ENCODE results near the gene HSF2BP.

HSF2BP gene

DNA sequence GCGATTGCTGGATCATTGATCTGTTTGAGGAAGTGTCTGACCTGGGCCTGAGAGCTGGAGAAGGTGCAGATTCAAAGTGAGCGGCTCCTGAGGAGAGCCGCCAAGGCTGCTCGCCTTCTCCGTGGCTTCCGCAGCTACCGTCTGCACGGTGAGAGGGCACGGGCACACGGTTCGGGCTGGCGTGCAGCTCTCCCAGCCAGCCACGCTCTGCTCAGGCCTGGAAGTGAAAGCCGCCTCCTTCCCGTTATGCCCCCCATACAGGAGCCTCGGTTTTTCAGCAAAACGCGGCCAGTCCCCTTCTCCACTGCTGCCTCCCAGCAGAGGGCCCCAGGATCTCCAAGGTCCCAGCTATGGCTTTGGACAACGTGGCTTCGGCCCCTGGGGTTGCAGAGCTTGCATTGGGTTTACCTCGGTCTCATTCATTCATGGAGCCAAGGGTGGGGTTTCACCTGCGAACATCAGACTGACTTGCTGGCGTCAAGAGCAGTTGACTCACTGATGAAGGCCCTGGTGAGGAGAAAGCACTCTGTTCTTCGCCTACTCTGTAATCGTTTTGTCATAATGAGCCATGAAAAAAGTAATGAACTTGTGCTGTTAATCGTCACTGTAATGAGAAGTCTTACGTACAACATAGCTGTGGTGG is 35.3 kb upstream of the HSF2BP start:
- peaks cover 48% of the 10 kb centered on the region for H3K36me3 ChIP-seq (ENCODE audit: control insufficient read depth, low read depth, low read length)
- no peak overlapping the region for H3K9ac ChIP-seq (ENCODE audit: low read length)
- no peak overlapping the region for H3K27ac ChIP-seq (ENCODE audit: low read length)
- H3K4me3 ChIP-seq (ENCODE audit: low read length) = no peak overlapping the region
- H3K27me3 ChIP-seq (ENCODE audit: control insufficient read depth, insufficient read depth, low read length) = no peaks in the 10 kb centered on the region
- no peaks in the 10 kb centered on the region for H3K9me3 ChIP-seq (ENCODE audit: control insufficient read depth, low read depth, low read length)
- no peaks in the 10 kb centered on the region for H3K4me1 ChIP-seq (ENCODE audit: control insufficient read depth, low read depth, low read length)

DNA sequence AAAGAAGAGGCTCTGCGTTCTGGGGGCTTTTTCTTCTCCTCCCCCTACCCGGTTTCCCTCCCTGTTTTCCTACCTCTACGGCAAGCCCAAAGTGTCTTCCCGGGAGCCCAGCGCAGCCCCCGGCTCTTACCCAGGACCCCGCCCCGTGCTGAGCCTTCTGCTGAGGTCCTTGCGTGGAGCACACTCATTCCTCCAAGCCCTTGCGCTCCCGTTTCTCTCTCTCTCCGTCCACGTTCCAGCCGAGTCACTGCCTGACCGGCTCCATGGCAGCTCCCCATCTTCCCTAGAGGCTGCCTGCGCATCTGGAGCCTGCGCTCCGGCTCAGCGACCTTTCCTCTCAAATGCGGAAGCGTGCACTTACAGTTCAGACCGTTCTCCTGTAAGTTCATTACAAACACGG is 34.7 kb upstream of the HSF2BP start:
- no peaks in the 10 kb centered on the region for H3K9me3 ChIP-seq (ENCODE audit: control insufficient read depth, low read depth, low read length)
- no peaks in the 10 kb centered on the region for H3K4me1 ChIP-seq (ENCODE audit: control insufficient read depth, low read depth, low read length)
- H3K27ac ChIP-seq (ENCODE audit: low read length) = no peak overlapping the region
- H3K36me3 ChIP-seq (ENCODE audit: control insufficient read depth, low read depth, low read length) = peaks cover 53% of the 10 kb centered on the region
- no peak overlapping the region for H3K4me3 ChIP-seq (ENCODE audit: low read length)
- H3K27me3 ChIP-seq (ENCODE audit: control insufficient read depth, insufficient read depth, low read length) = no peaks in the 10 kb centered on the region
- H3K9ac ChIP-seq (ENCODE audit: low read length) = no peak overlapping the region

DNA sequence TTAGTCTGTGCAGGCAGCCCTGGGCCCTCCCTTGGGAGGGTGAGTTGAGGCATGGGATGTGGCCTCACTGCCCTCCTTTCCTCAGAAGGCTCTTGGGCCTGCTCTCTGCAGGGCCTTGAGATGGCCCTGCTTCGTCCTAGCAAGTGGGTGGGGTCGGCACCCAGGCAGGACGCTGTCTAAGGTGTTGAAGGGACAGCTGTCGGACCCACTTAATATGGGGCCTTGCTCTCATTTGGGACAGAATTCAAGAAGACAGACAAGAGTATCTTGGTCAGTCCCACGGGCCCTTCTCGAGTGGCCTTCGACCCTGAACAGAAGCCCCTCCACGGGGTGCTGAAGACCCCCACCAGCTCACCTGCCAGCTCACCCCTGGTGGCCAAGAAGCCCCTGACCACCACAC is 33.7 kb upstream of the HSF2BP start:
- Histone ChIP-seq H3K4me3 (ENCODE audit: low read length) (no peak overlapping the region), H3K4me1 (ENCODE audit: control insufficient read depth, low read depth, low read length) (no peaks in the 10 kb centered on the region), H3K9ac (ENCODE audit: low read length) (no peak overlapping the region), H3K9me3 (ENCODE audit: control insufficient read depth, low read depth, low read length) (no peaks in the 10 kb centered on the region), H3K36me3 (ENCODE audit: control insufficient read depth, low read depth, low read length) (peaks cover 63% of the 10 kb centered on the region), H3K27ac (ENCODE audit: low read length) (no peak overlapping the region), H3K27me3 (ENCODE audit: control insufficient read depth, insufficient read depth, low read length) (no peaks in the 10 kb centered on the region)

DNA sequence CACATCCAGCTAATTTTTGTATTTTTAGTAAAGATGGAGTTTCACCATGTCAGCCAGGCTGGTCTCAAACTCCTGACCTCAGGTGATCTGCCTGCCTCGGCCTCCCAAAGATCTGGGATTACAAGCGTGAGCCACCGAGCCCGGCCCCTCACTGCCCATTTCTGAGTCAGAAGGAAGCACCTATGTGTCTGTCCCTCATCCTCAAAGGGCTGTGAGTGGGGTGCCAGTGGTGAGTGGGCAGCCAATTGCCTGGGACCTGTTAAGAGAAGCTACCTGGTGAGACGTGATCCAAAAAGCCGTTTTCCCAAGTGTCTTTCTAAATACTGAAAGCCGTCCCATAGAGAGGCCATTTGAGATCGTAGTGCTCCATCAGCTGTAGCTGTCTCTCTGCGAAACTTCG is 32.5 kb upstream of the HSF2BP start:
- peaks cover 74% of the 10 kb centered on the region for H3K36me3 ChIP-seq (ENCODE audit: control insufficient read depth, low read depth, low read length)
- H3K9me3 ChIP-seq (ENCODE audit: control insufficient read depth, low read depth, low read length) = no peaks in the 10 kb centered on the region
- H3K27me3 ChIP-seq (ENCODE audit: control insufficient read depth, insufficient read depth, low read length) = no peaks in the 10 kb centered on the region
- H3K9ac ChIP-seq (ENCODE audit: low read length) = no peak overlapping the region
- no peak overlapping the region for H3K27ac ChIP-seq (ENCODE audit: low read length)
- no peaks in the 10 kb centered on the region for H3K4me1 ChIP-seq (ENCODE audit: control insufficient read depth, low read depth, low read length)
- no peak overlapping the region for H3K4me3 ChIP-seq (ENCODE audit: low read length)

DNA sequence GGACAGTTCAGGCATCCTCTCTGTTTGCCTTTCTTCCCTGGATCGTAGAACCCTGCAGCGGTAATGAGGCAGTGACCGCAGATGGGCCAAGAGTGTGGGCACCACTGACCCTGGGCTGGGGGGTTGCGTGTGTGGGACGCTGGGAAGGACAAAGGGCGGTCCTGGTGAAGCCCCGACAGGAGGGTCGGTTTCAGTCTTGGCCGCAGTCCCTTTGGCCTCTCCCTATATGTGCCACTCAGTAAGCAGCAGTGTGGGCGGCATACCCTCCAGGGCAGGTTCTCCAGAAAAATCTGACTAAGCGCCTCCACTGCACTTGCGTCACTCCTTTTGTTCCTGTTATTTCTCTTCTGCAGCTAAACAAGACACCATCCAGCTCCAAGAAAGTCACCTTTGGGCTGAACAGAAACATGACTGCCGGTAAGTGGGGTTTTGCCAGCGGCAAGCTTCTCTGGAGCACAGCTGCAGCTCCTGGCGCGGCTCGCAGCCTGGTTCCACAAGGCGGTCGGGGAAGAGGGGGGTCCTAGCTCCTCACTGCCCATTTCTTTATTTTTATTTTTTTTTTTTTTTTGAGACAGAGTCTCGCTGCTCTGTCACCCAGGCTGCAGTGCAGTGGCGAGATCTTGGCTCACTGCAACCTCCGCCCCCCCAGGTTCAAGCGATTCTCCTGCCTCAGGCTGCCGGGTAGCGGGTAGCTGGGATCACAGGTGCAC is 32.0 kb upstream of the HSF2BP start:
- peaks cover 80% of the 10 kb centered on the region for H3K36me3 ChIP-seq (ENCODE audit: control insufficient read depth, low read depth, low read length)
- H3K27me3 ChIP-seq (ENCODE audit: control insufficient read depth, insufficient read depth, low read length) = no peaks in the 10 kb centered on the region
- H3K9ac ChIP-seq (ENCODE audit: low read length) = no peak overlapping the region
- no peaks in the 10 kb centered on the region for H3K4me1 ChIP-seq (ENCODE audit: control insufficient read depth, low read depth, low read length)
- H3K9me3 ChIP-seq (ENCODE audit: control insufficient read depth, low read depth, low read length) = no peaks in the 10 kb centered on the region
- no peak overlapping the region for H3K4me3 ChIP-seq (ENCODE audit: low read length)
- no peak overlapping the region for H3K27ac ChIP-seq (ENCODE audit: low read length)

DNA sequence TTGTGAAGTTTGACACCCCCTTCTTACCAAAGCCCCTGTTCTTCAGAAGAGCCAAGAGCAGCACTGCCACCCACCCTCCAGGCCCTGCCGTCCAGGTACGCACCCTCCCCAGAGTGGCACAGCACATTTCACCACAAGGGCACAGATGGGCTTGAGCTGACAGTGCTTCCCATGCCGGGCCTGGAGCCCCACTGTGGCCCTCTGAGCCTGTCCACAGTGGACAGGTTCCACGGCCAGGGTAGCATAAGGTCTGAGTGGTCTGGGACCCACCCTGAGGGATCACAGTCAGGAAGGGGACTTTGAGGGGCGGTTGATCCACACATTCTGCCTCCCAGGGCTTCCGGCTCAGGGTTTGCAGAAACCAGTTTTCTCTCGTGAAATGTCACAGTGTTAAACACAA is 31.1 kb upstream of the HSF2BP start:
- Histone ChIP-seq H3K9me3 (ENCODE audit: control insufficient read depth, low read depth, low read length) (no peaks in the 10 kb centered on the region), H3K4me1 (ENCODE audit: control insufficient read depth, low read depth, low read length) (no peaks in the 10 kb centered on the region), H3K36me3 (ENCODE audit: control insufficient read depth, low read depth, low read length) (peaks cover 88% of the 10 kb centered on the region), H3K4me3 (ENCODE audit: low read length) (no peak overlapping the region), H3K27me3 (ENCODE audit: control insufficient read depth, insufficient read depth, low read length) (no peaks in the 10 kb centered on the region), H3K27ac (ENCODE audit: low read length) (no peak overlapping the region), H3K9ac (ENCODE audit: low read length) (no peak overlapping the region)

DNA sequence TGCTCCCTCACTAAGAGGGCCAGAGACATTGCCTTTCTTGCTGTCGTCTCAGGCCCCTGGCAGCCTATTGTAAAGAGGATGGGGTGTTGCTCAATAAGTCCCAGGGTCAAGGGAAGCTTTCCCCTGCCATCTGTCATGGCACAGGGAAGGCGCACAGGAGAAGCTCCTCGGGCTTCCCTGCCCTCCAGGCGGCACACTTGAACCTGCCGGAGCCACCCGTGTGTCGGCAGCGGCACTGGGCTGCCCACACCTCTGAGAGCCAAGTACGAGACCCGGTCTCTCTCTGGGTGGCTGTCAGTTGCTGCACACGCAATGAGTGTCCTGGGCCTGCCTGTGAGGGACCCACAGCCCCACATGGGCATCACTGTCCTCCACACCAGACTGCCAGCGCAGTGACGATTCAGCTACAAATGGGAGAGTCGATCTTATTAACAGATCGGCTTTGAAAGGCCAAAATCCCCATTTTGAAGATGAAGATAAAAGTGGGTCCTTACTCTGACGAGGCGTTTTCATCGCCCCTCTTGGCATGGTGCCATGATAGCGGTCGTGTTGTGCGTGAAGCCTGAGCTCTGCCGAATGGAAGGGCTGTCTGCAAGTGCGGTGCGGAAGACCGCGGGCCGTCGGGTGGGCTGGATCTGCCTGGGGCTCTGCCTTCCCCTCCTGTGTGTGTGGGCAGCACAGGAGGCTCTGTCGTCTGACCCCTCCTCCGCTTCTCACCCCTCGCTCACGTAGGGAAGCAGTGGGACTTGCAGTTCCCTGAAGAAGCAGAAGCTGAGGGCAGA is 30.5 kb upstream of the HSF2BP start:
- Histone ChIP-seq H3K9ac (ENCODE audit: low read length) (no peak overlapping the region), H3K36me3 (ENCODE audit: control insufficient read depth, low read depth, low read length) (peaks cover 92% of the 10 kb centered on the region), H3K9me3 (ENCODE audit: control insufficient read depth, low read depth, low read length) (no peaks in the 10 kb centered on the region), H3K4me1 (ENCODE audit: control insufficient read depth, low read depth, low read length) (no peaks in the 10 kb centered on the region), H3K4me3 (ENCODE audit: low read length) (no peak overlapping the region), H3K27ac (ENCODE audit: low read length) (no peak overlapping the region), H3K27me3 (ENCODE audit: control insufficient read depth, insufficient read depth, low read length) (no peaks in the 10 kb centered on the region)

DNA sequence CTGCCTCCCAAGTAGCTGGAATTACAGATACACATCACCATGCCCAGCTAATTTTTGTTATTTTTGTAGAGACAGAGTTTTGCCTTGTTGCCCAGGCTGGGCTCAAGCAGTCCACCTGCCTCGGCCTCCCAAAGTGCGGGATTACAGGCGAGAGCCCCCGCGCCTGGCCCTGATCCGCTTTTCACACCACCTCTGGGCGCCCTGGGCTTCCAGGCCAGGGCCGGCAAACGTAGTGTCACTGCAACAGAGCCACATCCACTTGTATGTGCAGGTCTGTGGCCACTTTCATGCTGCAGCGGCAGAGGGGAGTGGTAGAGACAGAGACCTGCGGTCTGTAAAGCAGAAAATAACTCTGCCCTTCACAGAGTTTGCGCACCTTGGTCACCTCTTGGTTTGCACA is 29.6 kb upstream of the HSF2BP start:
- Histone ChIP-seq H3K9me3 (ENCODE audit: control insufficient read depth, low read depth, low read length) (no peaks in the 10 kb centered on the region), H3K9ac (ENCODE audit: low read length) (no peak overlapping the region), H3K36me3 (ENCODE audit: control insufficient read depth, low read depth, low read length) (peaks cover 89% of the 10 kb centered on the region), H3K27ac (ENCODE audit: low read length) (no peak overlapping the region), H3K27me3 (ENCODE audit: control insufficient read depth, insufficient read depth, low read length) (no peaks in the 10 kb centered on the region), H3K4me1 (ENCODE audit: control insufficient read depth, low read depth, low read length) (no peaks in the 10 kb centered on the region), H3K4me3 (ENCODE audit: low read length) (no peak overlapping the region)

DNA sequence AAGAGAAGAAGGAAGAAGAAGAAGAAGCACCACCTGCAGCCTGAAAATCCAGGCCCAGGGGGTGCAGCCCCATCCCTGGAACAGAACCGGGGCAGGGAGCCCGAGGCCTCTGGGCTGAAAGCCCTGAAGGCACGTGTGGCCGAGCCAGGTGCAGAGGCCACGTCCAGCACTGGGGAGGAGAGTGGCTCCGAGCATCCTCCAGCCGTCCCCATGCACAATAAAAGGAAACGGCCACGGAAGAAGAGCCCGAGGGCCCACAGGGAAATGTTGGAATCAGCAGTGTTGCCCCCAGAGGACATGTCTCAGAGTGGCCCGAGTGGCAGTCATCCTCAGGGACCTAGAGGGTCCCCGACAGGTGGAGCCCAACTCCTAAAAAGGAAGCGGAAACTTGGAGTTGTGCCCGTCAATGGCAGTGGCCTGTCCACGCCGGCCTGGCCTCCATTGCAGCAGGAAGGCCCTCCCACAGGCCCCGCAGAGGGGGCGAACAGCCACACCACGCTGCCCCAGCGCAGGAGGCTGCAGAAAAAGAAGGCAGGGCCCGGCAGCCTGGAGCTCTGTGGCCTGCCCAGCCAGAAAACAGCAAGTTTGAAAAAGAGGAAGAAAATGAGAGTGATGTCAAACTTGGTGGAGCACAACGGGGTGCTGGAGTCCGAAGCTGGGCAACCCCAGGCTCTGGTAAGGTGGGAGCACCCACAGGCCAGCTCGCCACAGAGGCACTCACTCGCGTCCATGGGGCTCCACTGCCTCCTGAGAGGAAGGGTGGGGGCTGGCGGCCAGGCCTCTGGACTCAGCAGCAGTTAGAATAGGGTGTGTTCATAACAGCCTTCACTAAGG is 28.5 kb upstream of the HSF2BP start:
- Histone ChIP-seq H3K4me1 (ENCODE audit: control insufficient read depth, low read depth, low read length) (no peaks in the 10 kb centered on the region), H3K27me3 (ENCODE audit: control insufficient read depth, insufficient read depth, low read length) (no peaks in the 10 kb centered on the region), H3K36me3 (ENCODE audit: control insufficient read depth, low read depth, low read length) (peaks cover 88% of the 10 kb centered on the region), H3K9me3 (ENCODE audit: control insufficient read depth, low read depth, low read length) (no peaks in the 10 kb centered on the region), H3K27ac (ENCODE audit: low read length) (no peak overlapping the region), H3K9ac (ENCODE audit: low read length) (no peak overlapping the region), H3K4me3 (ENCODE audit: low read length) (no peak overlapping the region)

DNA sequence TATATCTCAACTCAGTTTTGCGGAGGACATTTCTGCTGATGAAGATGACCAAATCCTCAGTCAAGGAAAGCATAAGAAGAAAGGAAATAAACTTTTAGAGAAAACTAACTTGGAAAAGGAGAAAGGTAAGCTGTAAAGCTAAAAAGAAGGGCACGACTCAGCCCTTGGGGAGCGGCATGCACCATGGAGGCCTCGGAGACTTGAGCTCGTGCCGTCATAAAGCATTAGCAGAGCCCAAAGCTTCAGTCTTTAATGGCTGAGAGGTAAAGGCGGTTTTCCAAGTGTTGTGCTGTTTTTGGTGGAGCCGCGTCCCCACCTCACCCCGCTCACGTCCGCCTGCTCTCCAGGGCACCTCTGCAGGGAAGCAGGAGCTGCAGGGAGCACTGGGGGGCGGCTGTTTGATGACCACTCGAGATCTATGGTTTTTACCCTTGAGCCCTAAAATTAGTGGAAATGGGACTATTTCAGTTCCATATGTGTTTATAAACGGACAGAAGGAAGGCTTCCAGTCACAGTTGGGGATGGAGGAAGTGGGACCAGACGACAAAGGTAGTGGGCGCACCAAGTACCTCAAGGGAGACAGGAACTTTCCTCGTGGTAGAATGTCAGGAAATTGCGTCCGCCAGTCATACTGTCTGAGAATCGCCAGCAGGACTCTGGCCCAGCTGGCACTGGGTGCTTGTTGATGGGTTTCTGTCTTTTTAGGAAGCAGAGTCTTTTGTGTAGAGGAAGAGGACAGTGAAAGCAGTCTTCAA is 27.7 kb upstream of the HSF2BP start:
- no peaks in the 10 kb centered on the region for H3K27me3 ChIP-seq (ENCODE audit: control insufficient read depth, insufficient read depth, low read length)
- peaks cover 87% of the 10 kb centered on the region for H3K36me3 ChIP-seq (ENCODE audit: control insufficient read depth, low read depth, low read length)
- no peak overlapping the region for H3K4me3 ChIP-seq (ENCODE audit: low read length)
- no peak overlapping the region for H3K9ac ChIP-seq (ENCODE audit: low read length)
- H3K27ac ChIP-seq (ENCODE audit: low read length) = no peak overlapping the region
- no peaks in the 10 kb centered on the region for H3K4me1 ChIP-seq (ENCODE audit: control insufficient read depth, low read depth, low read length)
- no peaks in the 10 kb centered on the region for H3K9me3 ChIP-seq (ENCODE audit: control insufficient read depth, low read depth, low read length)

DNA sequence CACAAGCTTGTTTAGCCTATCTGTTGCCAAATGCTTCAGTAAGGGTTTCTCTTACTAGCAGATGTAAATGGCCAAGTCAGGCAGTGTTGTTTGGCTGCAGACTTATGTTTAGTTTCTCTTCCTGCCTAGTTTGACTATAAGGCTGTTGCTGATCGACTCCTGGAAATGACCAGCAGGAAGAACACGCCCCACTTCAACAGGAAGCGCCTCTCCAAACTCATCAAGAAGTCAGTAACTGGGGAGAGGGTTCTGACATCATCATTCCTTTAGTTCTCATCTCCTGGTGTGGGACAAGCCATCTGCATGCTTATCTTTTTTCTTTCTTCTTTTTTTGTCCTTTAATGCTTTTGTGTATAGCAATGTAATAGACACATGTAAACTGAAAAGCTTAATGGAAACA is 25.1 kb upstream of the HSF2BP start:
- no peak overlapping the region for H3K27ac ChIP-seq (ENCODE audit: low read length)
- H3K4me1 ChIP-seq (ENCODE audit: control insufficient read depth, low read depth, low read length) = no peaks in the 10 kb centered on the region
- no peaks in the 10 kb centered on the region for H3K9me3 ChIP-seq (ENCODE audit: control insufficient read depth, low read depth, low read length)
- H3K9ac ChIP-seq (ENCODE audit: low read length) = no peak overlapping the region
- peaks cover 81% of the 10 kb centered on the region for H3K36me3 ChIP-seq (ENCODE audit: control insufficient read depth, low read depth, low read length)
- no peak overlapping the region for H3K4me3 ChIP-seq (ENCODE audit: low read length)
- H3K27me3 ChIP-seq (ENCODE audit: control insufficient read depth, insufficient read depth, low read length) = no peaks in the 10 kb centered on the region
